Activated B cell treated with CpG ODN at 0.5 μM for 24 hours (primary cell): Measurements from ENCODE around the gene SHISA8. TPM values are rescaled to one million over a fixed set of nuclear protein-coding genes. Genes with fewer than 3 reads are reported as not detected.

Experiments
- ATAC-seq: fragments of 200-7000 bp; cut with Tn5 transposase; one replicate; pipeline ENCODE4 v1.10.0; 2021; ENCODE audit warnings: low read depth, mild to moderate bottlenecking, moderate library complexity
- CTCF ChIA-PET: fragments of 350-600 bp; sonication (Branson Sonifier 250); formaldehyde crosslinking; loops from one replicate; lab custom pipeline; 2021; ENCODE audit warnings: antibody characterized with exemption; lab: Charles Lee
- POLR2A ChIA-PET: fragments of 350-600 bp; sonication (Branson Sonifier 250); formaldehyde crosslinking; loops from one replicate; lab custom pipeline; 2021; ENCODE audit warnings: antibody characterized with exemption; lab: Charles Lee
- DNase-seq: peaks from one replicate; pipeline ENCODE4 v3.0.0; 2022
- H3K27ac Mint-ChIP-seq: one replicate; pipeline ENCODE4 v1.8.0; 2020; ENCODE audit warnings: mixed read lengths
- H3K27me3 Mint-ChIP-seq: one replicate; pipeline ENCODE4 v1.8.0; 2021; ENCODE audit warnings: mixed read lengths
- H3K36me3 Mint-ChIP-seq: one replicate; pipeline ENCODE4 v1.8.0; 2021; ENCODE audit warnings: low read depth, mixed read lengths
- H3K4me1 Mint-ChIP-seq: one replicate; pipeline ENCODE4 v1.8.0; 2021; ENCODE audit warnings: mixed read lengths
- H3K4me3 Mint-ChIP-seq: one replicate; pipeline ENCODE4 v1.8.0; 2020; ENCODE audit warnings: mild to moderate bottlenecking, mixed read lengths
- H3K9me3 Mint-ChIP-seq: one replicate; pipeline ENCODE4 v1.8.0; 2020; ENCODE audit warnings: mixed read lengths
- CTCF ChIP-seq: fragments of 200-600 bp; IDR thresholded peaks from one replicate; pipeline ENCODE4 v1.8.0; 2022; ENCODE audit warnings: antibody characterized with exemption, mild to moderate bottlenecking
- intact Hi-C: fragments of 100-400 bp; cut with micrococcal nuclease; formaldehyde crosslinking; loops from one replicate; pipeline ENCODE4 v1.15.1; 2024
- total RNA-seq: library from RNA; stranded (reverse); gene quantifications from 2 replicates; pipeline ENCODE4 v1.2.3, GENCODE V29; 2022

Gene SHISA8
- total RNA-seq, 1 donor from 2014 or later = 12.6 TPM

- ATAC-seq = peak; percentile 41
- H3K27me3 Mint-ChIP-seq = no peaks in the 10 kb centered on the region
- no peak for TF ChIP-seq CTCF
- POLR2A ChIA-PET = interaction anchor here (1.0 to 9.1 kb wide), 27 partner anchors 8 to 467 kb away, joined by 3 to 1414 read pairs (median 6); partner anchors contain the start of genes CCDC134, MEI1, SHISA8 and SMDT1
- H3K27ac Mint-ChIP-seq = peak overlapping the region; percentile 100
- intact Hi-C loops = loop anchor here (1.0 to 10.0 kb wide), 9 partner anchors 9 to 985 kb away; partner anchors contain the start of genes POLR3H, RBX1 and TNFRSF13C
- peak overlapping the region; percentile 92 for H3K4me3 Mint-ChIP-seq
- DNase-seq = peak; percentile 84
- H3K36me3 Mint-ChIP-seq = peaks cover 5% of the 10 kb centered on the region
- CTCF ChIA-PET = interaction anchor here (0.6 to 9.1 kb wide), 26 partner anchors 10 to 274 kb away, joined by 3 to 258 read pairs (median 6); partner anchors contain the start of genes CCDC134, MEI1, SREBF2 and TNFRSF13C
- peaks cover 65% of the 10 kb centered on the region for H3K4me1 Mint-ChIP-seq
- no peaks in the 10 kb centered on the region for H3K9me3 Mint-ChIP-seq
Measured at GRCh38 chr22:41939981-41940831, 25.3 kb upstream of the SHISA8 start.

- ATAC-seq (no peak), DNase-seq (no peak)
- Mint-ChIP-seq H3K4me1 (peaks cover 99% of the 10 kb centered on the region), H3K36me3 (peaks cover 5% of the 10 kb centered on the region), H3K27me3 (no peaks in the 10 kb centered on the region), H3K27ac (peak overlapping the region; percentile 100), H3K4me3 (peak overlapping the region; percentile 92), H3K9me3 (no peaks in the 10 kb centered on the region)
- CTCF ChIA-PET = interaction anchor here (1.7 to 9.1 kb wide), 2 partner anchors 13 to 74 kb away, joined by 7 to 258 read pairs; partner anchors contain the start of gene TNFRSF13C
- POLR2A ChIA-PET = interaction anchor here (0.6 to 9.1 kb wide), 15 partner anchors 10 to 604 kb away, joined by 3 to 1414 read pairs (median 6); partner anchors contain the start of genes CCDC134, CENPM, DESI1 and NDUFA6
- intact Hi-C loops = loop anchor here (1.0 to 10.0 kb wide), 4 partner anchors 11 to 982 kb away; partner anchors contain the start of genes RBX1, SREBF2 and TNFRSF13C
- no peak for TF ChIP-seq CTCF
Measured at GRCh38 chr22:41936894-41937169, 22.0 kb upstream of the SHISA8 start.

GRCh38 chr22:41935509-41935908 lies 20.6 kb upstream of the SHISA8 start:
- POLR2A ChIA-PET = interaction anchor here (0.6 to 9.1 kb wide), 18 partner anchors 12 to 526 kb away, joined by 3 to 1414 read pairs (median 6); partner anchors contain the start of genes CCDC134, CENPM, DESI1 and NDUFA6
- Mint-ChIP-seq H3K27ac (peak overlapping the region; percentile 100), H3K4me3 (peak overlapping the region; percentile 92)

GRCh38 chr22:41935015-41935351 lies 20.1 kb upstream of the SHISA8 start:
- Mint-ChIP-seq H3K9me3 (no peaks in the 10 kb centered on the region), H3K36me3 (peaks cover 2% of the 10 kb centered on the region), H3K27ac (peak overlapping the region; percentile 100), H3K27me3 (no peaks in the 10 kb centered on the region), H3K4me1 (peaks cover 100% of the 10 kb centered on the region), H3K4me3 (peak overlapping the region; percentile 92)
- DNase-seq (no peak), ATAC-seq (no peak)
- no peak for TF ChIP-seq CTCF
- intact Hi-C loops = loop anchor here (10.0 kb wide), 1 partner anchor 980 kb away; the partner anchor contains the start of gene RBX1
- ChIA-PET POLR2A (interaction anchor here (0.6 to 9.1 kb wide), 6 partner anchors 12 to 314 kb away, joined by 3 to 1414 read pairs (median 40); partner anchors contain the start of genes CENPM, DESI1, SREBF2 and TNFRSF13C), CTCF (interaction anchor here (9.1 kb wide), 1 partner anchor 12 kb away, joined by 258 read pairs; the partner anchor contains the start of gene TNFRSF13C)

More at GRCh38 chr22:41935509-41935908, 20.6 kb upstream of the SHISA8 start:
- Mint-ChIP-seq H3K27me3 (no peaks in the 10 kb centered on the region), H3K36me3 (peaks cover 5% of the 10 kb centered on the region), H3K4me1 (peaks cover 100% of the 10 kb centered on the region), H3K9me3 (no peaks in the 10 kb centered on the region)
- no peak for TF ChIP-seq CTCF
- no peak for ATAC-seq
- CTCF ChIA-PET = interaction anchor here (9.1 kb wide), 1 partner anchor 12 kb away, joined by 258 read pairs; the partner anchor contains the start of gene TNFRSF13C
- intact Hi-C loops = loop anchor here (10.0 kb wide), 1 partner anchor 981 kb away; the partner anchor contains the start of gene RBX1
- peak; percentile 38 for DNase-seq
